ENCODE data around the gene KRT13.

DNA sequence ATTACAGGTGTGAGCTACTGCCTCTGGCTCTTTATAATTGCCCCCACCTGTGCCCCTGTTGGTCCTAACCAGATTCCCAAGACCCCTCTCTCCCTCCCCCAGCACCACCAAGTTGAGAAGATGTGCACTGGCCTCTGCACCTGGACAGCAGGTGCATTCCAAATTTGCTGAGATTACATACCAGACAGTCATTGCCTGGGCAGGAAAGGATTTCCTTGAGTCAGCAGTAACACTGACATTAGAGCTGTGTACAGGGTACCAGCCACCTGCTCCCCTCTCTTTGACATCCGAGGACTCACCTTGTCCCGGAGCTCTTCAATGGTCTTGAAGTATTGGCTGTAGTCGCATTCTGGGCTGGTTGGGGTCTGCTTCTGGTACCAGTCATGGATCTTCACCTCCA, 12.6 kb upstream of the KRT13 start:
- no peak for TF ChIP-seq EZH2 (IDR thresholded peaks at IDR 0.05; ENCODE audit: low read length, missing control alignments)
- TF ChIP-seq, protein P1, sequence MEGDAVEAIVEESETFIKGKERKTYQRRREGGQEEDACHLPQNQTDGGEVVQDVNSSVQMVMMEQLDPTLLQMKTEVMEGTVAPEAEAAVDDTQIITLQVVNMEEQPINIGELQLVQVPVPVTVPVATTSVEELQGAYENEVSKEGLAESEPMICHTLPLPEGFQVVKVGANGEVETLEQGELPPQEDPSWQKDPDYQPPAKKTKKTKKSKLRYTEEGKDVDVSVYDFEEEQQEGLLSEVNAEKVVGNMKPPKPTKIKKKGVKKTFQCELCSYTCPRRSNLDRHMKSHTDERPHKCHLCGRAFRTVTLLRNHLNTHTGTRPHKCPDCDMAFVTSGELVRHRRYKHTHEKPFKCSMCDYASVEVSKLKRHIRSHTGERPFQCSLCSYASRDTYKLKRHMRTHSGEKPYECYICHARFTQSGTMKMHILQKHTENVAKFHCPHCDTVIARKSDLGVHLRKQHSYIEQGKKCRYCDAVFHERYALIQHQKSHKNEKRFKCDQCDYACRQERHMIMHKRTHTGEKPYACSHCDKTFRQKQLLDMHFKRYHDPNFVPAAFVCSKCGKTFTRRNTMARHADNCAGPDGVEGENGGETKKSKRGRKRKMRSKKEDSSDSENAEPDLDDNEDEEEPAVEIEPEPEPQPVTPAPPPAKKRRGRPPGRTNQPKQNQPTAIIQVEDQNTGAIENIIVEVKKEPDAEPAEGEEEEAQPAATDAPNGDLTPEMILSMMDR (conservative IDR thresholded peaks at IDR 0.05 in 1 of 2, IDR thresholded peaks at IDR 0.05 in 1 of 2; ENCODE audit: low read depth in 1 of 2, low read length in 2 of 2) = no peak

Data from fibroblast of lung (primary cell).